Measurements from ENCODE around the gene MALAT1. TPM values are rescaled to one million over a fixed set of nuclear protein-coding genes. Genes with fewer than 3 reads are reported as not detected.

The MALAT1 gene
- total and polyA plus RNA-seq, 2 of the 13 experiments (the other 11 are each of a cell fraction or from before 2014, with no cell fraction given) = 143 to 1,237 TPM

- no peak for TF ChIP-seq ZNF646 (CRISPR knock-in tag; IDR thresholded peaks at IDR 0.05)
- 0 out of 2 replicates have a peak, but pooled peaks have one; percentile 60 for TF ChIP-seq FOXC1 (CRISPR knock-in tag; IDR thresholded peaks at IDR 0.05; ENCODE audit: borderline replicate concordance)
- no peak; the same call in none of the 2 replicates for TF ChIP-seq ZNF891 (CRISPR knock-in tag; IDR thresholded peaks at IDR 0.05)
- no peak for TF ChIP-seq MXD1 (CRISPR knock-in tag; IDR thresholded peaks at IDR 0.05)
- TF ChIP-seq ZNF530 (CRISPR knock-in tag; IDR thresholded peaks at IDR 0.05; ENCODE audit: low read depth) = no peak
- TF ChIP-seq ZNF331 (CRISPR knock-in tag; IDR thresholded peaks at IDR 0.05) = 0 out of 2 replicates have a peak, but pooled peaks have one; percentile 17
- TF ChIP-seq IKZF4 (CRISPR knock-in tag; IDR thresholded peaks at IDR 0.05; ENCODE audit: borderline replicate concordance, low read depth, not compliant biosample characterization) = no peak
- TF ChIP-seq ZNF235 (CRISPR knock-in tag; IDR thresholded peaks at IDR 0.05; ENCODE audit: borderline replicate concordance) = no peak; the same call in 1 of the 2 replicates
- TF ChIP-seq ZNF703 (CRISPR knock-in tag; IDR thresholded peaks at IDR 0.05; ENCODE audit: borderline replicate concordance) = no peak
- no peak for TF ChIP-seq ZSCAN20 (CRISPR knock-in tag; IDR thresholded peaks at IDR 0.05; ENCODE audit: borderline replicate concordance)
- TF ChIP-seq CC2D1A (CRISPR knock-in tag; IDR thresholded peaks at IDR 0.05) = no peak
- no peak for TF ChIP-seq ZNF367 (CRISPR knock-in tag; IDR thresholded peaks at IDR 0.05; ENCODE audit: borderline replicate concordance)
- TF ChIP-seq TBX2 (CRISPR knock-in tag; IDR thresholded peaks at IDR 0.05; ENCODE audit: borderline replicate concordance) = peak; percentile 77
- TF ChIP-seq KMT2A (CRISPR knock-in tag; IDR thresholded peaks at IDR 0.05) = 0 out of 2 replicates have a peak, but pooled peaks have one; percentile 23
- TF ChIP-seq NR0B2 (CRISPR knock-in tag; IDR thresholded peaks at IDR 0.05) = no peak
- TF ChIP-seq KLF6 (CRISPR knock-in tag; IDR thresholded peaks at IDR 0.05) = no peak
- TF ChIP-seq CSRNP1 (CRISPR knock-in tag; IDR thresholded peaks at IDR 0.05) = no peak
Observed at GRCh38 chr11:65487467-65488272, 11.2 kb upstream of the MALAT1 start (continued).

Measured in HepG2 (cell line).